HuH-7.5 (cell line): ENCODE data around the gene SMAD6.
A peak's percentile ranks its signal among the peaks of the same experiment; 100 is the strongest.

ENCODE experiments used
- DNase-seq: peaks from one replicate; pipeline ENCODE4 v3.0.0; 2011; ENCODE audit warnings: low spot score

The SMAD6 gene

DNA sequence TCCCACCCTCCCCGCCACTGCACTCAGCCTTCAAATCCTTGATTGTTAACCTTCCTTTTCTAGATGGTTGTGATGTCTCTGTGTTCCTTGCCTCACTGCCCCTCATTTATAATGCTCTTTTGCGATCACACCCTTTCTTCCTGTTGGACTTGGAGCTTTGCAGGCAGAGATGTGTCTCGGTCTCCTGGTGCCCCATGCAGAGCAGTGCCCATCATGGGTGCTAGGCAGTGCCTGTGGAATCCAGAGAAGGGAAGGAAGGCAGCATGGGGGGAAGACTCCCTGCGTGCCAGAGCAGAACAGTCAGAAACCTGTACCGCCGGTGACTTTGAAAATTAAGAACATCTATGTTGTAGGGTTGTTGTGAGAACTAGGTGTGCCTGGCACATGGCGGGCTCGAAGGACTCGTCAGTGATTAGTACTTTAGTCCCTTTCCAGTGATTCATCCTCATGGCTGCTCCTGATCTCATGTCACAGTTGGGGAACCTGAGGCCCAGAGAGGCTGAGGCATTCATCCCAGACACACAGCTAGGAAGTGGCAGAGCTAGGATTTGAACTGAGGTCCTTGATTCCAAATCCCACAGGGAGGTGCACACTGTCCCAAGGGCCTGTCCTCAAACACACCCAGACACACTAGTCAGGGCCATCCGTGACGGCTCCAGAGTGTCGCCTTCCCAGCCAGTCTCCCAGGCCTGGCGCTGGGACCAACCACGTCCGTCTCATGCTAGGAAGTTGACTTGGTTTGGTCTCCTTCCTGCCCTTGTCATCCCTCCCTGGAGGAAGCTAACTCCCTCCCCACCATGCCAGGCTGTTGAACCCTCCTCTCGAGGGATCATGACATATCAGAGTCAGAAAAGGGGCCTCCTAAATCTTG lies 58.3 kb downstream of the SMAD6 start:
- no peak for DNase-seq

DNA sequence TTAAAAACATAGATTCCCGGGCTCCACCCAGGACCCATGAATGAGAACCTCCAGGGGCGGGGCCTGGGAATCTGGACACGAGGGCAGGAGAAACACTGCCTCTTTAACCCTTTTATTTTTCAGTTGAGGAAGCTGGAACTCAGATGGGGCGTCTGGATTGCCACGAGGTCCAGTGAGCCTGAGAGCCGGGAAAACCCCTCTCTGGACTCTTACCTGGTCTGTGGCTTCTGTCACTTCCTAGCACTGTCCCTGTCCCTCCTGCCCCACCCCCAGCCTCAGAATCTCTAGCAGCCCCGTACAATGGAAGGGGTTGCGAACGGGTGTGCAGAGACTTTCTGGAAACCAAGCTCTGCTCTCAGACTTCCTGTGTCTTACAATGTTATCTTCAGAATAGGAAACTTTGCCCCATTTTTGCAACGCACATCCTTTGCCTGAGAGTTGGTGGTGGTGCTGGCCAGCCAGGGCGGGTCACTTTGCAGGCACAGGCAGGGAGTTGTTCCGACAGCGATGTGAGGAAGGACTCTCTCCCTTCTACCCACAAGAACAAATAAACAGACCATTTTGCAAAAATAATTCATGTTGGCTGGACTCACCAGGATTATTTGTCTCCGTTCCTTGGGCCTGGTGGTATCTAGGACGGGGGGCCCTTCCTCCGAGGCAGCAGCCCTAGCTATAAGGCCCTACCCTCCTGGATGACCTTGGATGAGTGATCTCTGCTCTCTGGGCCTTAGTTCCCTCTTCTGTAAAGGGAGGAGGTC lies 59.1 kb downstream of the SMAD6 start:
- DNase-seq = no peak

DNA sequence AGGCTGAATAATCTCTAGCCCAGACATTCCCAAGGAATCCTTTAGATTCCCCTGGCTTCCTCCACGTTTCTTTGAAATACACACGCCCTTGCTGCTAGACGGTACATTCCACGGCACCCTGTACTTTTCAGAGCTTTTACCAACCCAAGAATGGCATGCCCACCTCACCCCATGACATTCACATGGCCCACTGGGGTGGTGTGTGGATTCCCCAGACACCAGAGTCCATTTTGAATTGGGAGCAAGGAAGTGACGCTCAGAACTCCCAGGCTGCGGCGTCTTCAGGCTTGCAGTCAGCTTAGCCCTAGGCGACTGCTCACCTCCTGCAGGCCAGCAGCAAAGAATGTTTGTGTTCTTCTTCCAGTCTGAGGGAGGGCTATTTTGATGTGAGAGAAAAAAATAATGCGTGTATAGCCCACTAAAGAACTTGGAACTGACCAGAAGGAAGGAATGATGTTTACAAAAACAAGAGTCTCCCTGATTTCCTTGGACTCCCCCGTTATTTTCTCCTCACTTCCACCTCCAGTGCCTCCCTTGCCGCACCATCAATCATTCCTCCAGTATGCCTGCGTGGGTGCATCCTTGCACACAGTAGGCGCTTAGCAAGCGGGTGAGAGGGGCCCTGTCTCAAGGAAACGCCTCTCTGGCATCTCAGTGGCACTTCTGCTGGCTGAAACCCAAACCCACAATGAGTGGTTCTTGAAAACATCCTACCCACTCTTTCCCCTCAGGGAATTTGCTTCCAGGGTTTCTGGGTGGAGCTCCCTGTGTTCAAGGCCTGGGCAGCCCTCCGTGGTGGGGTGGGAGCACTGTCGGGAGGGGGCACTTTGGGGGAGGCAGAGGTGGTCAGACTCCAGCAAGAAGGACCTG lies 59.9 kb downstream of the SMAD6 start:
- no peak for DNase-seq

DNA sequence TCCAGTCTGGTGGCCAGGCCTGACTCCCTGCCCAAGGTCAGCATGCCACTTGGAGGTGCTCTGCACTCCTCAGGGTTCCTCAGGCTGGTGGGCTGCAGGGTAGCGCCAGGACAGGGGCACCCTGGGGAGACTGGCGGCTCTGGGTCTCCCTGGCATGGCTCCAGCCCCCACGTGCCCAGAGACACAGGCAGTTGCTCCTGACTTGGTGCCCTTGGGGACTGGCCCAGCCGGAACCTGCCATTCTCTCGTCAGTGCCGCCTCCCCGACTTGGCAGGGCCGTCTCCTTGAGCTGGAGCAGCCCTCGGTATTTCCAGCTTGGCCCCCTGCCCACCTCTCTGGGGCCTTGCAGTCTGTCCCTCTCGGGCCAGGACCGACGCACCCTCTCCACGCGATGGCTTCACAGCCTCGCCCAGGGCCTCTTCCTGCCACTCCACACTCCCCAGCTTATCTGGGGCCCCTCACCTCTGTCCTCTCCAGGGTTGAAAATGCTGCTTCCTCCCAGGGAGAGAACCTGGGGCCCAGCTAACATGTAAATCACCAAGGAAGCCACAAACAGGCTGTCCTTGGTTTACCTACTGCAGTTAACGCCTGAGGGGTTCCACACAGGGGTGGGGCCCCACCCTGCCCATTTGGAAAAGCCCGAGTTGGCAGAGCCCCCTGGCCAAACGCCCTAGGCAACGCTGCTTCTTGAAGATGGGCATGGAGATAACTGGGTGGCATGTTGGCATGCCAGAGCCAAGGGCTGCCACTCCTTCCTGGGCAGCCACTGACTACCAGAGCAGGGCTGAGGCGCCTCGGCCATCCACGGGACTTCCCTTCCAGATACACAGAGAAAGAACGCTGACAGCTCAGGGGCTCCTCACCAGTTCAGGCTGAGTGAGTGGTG lies 61.4 kb downstream of the SMAD6 start:
- no peak for DNase-seq

DNA sequence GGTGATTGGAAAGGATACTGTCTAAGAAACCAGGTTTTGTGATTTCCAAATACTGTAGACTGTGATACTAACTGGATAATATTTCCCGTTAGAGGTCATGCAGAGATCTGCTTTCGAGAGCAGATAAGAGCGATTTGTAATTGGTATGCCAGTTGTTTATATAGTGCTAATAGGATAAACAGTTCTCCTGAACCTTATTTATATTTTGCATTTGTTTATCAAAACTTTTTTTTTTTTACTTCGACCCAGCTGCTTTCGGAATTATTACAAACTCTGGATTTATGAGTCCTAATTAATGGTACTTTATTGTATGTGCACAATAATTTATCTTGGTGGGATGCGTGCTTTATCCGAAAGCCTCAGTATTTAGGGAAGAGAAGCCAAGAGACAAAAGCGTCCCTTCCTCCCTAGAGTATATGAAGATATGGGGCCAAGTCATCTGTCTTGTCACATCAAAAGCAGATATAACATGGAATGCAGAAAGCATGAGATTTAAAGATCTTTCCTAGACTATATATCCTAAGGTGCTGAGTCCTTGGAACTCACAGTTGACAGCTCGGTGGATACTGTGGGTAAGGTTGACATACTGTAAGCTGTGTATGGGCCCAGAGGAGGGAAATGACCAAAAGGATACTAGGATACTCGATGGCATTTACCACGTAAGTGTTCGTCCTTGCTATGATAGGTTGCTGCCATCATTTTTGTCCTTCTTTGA lies 62.2 kb downstream of the SMAD6 start:
- no peak for DNase-seq

DNA sequence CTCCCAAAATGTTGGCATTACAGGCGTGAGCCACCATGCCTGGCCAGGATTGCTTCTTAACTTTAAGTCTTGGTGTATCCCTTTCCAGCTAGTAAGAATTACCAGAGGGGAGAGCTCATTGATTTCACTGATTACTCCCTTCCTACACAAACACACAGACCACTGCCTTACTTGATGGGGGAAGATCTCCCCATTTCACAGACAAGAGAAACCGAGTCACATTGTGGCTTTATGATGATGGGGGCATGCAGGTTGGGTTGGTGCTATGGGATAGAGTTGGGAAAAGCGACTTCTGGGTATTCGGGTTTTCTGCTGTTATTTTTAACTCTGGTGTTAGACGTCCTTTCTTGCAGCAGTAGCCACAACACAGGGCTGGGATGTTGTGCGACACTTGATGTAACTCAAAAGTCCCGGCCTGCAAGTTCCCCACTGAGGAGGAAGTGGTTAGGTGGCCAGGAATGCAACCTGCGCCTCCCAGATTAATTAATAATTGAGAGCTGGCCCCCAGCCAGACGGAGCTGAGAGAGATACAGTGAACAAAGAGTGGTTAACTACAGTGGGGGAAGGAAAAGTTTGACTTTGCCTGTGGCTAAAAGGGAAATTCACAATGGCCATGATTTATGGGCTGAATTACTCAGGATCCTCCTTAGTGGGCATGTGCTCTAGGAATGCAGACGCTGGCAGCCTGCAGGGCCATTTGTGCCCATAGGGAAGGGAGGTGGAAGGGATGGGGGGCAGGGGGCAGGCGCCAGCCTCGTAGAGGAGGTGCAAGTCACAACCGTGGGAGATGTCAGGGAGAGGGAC lies 63.6 kb downstream of the SMAD6 start:
- DNase-seq = peak; percentile 64

DNA sequence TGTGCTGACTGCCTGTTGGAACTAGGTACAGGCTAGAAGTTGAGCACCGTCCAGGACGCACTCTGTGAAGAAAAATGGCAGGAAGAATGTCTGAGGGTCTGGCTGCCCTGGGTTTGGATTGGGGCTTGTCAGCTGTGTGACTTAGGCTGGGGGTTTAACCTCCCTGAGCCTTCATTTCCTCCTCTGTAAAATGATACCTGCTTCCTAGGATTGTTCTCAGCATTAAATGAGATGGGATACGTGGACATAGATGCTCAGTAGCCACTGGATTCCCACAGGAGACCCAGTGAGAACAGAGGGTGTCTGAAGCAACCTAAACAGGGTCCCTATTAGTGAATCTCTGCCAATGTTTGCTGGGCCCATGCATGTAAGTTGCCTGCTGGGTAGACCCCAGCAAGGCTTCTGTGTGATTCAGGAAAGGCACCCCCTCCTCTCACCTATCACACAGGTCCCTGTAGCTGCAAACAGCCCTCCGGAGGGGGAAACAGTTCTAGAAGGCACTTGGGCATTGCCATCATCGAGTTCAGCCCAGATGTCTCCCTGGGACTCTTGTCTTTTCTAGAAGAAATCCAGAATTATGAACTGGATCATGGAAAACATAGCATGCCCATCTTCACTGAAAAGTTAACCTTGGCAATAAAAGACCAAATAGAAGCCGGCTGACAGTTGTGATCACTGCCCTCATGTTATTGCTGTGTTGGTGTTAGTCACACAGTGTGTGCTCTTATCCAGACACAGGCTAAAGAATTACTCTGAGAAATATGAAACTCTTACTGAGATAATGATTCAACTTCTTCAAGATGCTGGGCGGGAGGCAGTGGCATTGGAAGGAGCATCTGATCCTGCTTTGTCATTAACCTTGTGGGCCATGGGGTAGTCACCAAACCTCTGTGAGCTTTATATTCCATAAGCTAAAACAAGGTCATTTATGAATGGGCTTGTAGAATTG lies 64.5 kb downstream of the SMAD6 start:
- no peak for DNase-seq

DNA sequence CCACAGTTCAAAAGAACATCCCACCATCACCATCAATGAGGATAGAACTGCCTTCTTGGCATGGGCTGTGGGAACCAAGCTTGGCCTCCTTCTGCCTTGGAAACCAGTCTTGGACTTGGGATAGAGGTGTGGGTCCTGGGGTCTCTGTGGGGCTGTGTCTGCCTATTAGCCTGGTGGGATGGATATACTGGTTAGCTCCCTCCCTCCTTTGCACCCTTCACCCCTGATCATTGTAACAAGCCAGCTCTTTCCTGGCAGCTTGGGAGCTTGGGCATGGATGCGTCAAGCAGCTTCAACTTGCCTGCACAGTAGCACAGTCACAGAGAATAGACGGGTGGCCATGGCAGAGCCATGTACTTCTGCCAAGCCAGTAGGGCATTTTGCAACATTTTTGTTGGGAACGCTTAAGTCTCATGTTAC lies 65.2 kb downstream of the SMAD6 start:
- no peak for DNase-seq

DNA sequence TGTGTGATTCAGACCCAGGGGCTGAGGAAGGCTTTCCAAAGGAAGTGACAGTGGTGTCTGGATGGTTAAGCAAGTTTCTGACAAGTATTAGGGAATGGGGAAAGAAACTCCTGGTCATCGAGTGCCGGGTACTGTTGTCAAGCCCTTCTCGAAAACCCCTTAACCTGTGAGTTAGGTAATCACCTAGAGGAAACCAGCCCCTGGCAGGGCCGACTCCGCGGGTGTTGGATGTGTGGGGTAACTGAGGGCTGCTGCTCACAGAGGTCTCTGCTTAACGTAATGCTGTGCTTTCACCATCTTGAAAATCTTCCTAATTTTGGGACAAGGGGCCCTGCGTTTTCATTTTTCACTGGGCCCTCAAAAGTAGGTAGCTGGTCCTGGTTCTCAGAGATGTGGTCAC lies 67.0 kb downstream of the SMAD6 start:
- no peak for DNase-seq

DNA sequence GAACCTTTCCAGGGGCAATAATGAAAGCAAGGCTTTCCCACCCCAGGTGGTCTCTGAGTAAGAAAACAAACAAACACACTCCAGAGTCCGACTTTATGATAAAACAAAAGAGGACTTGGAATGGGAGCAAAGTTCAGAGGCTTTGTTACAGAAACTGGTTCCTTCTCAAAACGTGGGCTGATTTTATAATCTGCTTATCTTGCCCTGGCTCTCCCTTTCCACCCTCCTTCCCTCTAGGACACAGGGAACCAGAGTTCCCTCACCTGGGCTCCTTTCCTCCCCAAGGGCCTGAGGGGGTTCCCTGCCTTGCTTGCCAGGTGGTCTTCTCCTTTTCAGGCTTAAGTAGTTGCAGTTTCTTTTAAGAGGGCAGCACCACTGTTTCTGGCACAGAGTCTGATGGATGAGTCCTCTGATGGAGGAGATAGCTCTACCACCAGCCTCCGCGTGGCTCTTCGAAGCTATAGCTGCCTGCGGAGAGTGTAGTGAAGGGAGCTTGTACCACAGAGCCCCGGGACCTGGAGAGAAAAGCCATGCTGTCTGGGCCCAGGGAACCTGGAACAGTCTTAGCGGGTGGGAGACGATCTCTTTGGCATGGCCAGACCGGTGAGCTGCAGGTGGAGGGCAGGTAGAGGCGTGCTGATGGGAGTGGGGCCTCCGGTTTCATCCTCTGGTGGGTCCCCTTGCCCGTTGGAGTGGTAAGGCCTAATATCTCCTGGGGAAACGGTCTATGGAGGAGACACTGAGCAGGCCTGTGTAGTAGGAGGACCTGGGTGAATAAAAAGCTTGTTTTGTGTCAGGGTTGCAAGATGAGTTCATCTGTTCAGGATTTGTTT lies 68.7 kb downstream of the SMAD6 start:
- DNase-seq = peak; percentile 62

DNA sequence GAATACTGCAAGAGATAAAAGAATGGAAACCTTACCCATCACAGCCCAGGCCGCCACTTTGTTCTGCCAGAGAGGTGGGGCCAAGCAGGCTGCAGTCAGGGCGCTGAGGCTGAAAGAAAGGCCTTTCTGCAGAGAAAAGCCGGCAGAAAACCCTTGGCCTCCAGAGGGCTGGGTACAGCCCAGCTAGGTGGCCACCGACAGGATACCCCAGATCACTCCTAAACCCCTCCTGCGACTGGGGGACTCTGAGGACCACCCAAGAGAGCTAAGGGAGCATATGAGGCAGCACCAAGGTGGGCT lies 69.3 kb downstream of the SMAD6 start:
- DNase-seq = no peak

DNA sequence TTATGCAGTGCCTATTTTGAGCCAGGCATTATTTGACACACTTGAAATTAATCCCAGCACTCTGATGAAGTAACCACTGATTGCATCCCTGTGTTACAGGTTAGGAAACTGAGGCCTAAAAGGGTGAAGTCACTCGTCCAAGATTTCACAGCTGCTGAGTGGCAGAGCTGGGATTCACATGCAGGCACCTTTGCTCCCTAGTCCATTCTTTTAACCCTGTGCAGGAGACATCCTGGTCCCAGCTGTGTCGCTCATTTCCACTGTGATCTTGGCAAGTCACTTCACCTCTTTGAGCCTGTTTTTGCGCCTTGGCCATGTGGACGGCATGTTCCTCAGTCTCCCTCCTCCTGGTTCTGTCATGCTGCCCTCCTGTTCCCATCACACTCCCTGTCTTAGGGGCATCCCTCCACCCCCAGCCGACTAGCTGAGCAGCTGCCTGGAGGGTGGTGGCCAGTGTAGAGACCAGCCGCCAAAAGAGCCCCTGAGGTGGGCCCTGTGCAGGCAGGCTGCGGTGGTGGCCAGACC lies 70.6 kb downstream of the SMAD6 start:
- no peak for DNase-seq

DNA sequence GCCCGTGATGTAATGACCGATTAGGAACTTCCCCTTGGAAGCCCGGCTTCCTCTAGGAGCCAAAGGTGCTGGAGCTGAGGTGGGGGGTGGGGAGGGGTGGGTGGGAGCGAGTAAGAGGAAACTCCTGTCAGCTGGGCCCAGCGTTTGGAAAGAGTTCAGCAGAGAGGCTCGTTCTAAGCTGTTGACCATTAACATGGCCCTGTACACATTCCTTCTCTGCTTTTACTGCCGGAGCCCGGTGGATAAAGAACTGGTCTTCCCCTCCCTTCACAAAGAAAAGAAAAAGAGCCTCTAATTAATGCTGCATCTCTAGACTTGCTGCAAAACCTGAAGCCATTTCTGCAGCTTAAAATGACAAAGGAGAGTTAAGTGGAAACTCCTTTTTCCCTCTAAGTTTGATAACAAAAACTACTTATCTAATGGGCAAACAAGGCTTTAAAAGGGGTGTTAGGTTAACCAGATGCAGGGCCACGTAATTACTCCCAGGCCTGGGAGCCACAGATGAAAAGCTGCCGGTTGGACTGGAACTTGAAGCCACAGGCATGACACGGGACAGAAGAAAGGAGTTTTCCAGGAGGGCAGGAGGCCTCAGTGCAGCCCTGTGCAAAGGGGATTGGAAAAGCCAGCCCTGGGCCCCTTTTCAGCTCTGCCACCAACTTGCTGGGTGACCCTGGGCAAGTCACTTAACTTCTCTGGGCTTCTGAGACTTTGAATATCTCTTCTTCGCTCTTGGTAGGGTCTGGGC lies 71.3 kb downstream of the SMAD6 start:
- no peak for DNase-seq

DNA sequence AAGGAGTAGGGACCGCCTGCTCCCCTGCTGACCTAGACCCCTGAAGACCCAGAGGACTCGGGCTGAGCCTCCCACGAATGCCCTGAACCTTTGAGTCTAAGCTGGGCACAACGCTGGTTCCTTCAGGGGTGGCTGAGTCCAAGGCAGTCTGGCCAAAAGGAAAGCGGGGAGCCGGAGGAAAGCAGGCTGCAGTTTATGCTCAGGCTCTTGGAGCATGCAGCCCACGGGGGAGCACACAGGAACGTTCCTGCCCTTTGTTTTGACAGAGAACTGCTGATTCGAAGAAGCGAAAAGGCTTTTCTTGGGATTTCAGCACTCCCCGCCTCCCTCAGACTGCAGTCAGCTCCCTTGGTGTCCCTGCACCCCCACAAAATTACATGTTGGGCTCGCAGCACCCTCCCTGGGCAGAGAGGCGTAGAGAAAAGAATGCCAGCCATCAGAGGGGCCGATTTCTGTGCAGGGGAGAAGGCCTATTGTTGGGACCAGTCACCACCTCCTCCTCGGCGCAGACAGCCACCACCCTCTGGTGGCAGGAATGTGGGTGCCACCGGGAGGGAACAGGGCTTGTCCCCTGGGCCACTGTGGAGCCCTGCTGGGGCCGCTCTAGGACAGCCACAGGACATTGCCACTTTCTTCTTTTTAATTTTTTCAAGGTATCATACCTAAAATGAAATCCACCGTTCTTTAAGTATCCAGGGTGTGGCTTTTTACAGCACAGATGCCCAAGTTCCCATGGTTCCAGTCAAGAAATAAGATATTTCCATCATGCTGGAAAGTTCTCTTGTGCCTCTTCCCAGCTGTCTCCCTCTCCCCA lies 72.2 kb downstream of the SMAD6 start:
- peak; percentile 99 for DNase-seq

DNA sequence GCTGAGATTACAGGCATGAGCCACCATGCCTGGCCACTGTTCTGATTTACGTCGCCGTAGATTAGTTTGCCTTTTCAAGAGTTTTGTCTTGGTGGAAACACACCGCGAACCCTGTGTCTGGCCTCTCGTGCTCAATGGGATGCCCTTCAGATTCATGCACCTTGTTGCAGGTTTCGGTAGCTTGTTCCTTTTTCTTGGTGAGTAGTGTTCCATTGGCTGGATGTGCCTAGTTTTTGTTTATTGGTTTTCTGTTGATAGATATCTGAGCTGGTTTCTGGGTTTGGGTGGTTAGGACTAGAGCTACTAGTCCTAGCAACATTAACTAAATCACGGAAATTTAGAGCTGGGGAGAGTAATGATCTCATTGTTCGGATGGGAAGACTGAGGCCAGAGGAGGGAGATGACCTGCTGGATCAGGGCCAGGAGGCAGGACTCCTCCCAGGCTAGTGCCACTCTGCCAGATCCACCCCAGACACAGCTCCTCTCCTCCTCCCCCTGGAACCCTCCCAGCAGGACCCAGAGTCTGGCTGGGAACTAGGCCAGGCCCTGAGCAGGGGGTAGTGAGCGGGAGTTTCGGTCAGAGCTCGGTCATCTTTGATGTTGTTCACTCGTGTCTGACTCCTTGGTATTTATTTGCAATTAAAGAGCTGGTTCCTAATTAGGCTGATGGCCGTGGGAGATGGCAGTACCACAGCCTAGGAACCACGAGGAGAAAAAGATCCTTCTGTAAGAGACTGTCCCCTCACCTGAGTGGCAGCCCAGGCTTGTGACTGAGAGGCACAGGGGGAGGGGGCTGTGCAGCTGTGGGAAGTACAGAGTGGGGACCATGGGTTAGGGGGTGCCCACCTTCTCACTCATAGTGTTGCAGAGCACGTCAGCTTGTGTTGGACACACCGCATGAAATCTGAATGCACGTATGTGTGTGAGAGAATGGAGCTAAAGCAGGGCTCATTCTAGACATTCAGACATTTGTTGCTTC lies 73.4 kb downstream of the SMAD6 start:
- no peak for DNase-seq
